GM23338 (cell line): ENCODE measurements around the gene CBFA2T2. TPM values are rescaled to one million over a fixed set of nuclear protein-coding genes. Genes with fewer than 3 reads are reported as not detected.

Experiments used
- ATAC-seq: fragments of 200-7000 bp; cut with Tn5 transposase; 3 replicates; pipeline ENCODE4 v1.9.1; 2020
- DNase-seq: peaks from one replicate; pipeline ENCODE4 v3.0.0-alpha.2; 2015; ENCODE audit warnings: low spot score
- H2AFZ ChIP-seq: fragments of 200-600 bp; sonication (generic); 2 replicates; pipeline ENCODE4 v1.8.0; 2016; ENCODE audit warnings: antibody characterized with exemption, mild to moderate bottlenecking, moderate library complexity
- H3F3A ChIP-seq: fragments of 200-600 bp; sonication (generic); replicated peaks from 2 replicates; pipeline ENCODE4 v1.8.0; 2017; ENCODE audit warnings: antibody characterized with exemption, mixed run types, low read depth
- H3K27ac ChIP-seq: fragments of 200-600 bp; sonication (generic); 2 replicates; pipeline ENCODE4 v1.6.1; 2016; ENCODE audit warnings: low read depth
- H3K27me3 ChIP-seq: fragments of 200-600 bp; sonication (generic); 2 replicates; pipeline ENCODE4 v1.8.0; 2016; ENCODE audit warnings: mild to moderate bottlenecking, mixed run types, moderate library complexity; ENCODE audit not compliant: insufficient read depth
- H3K36me3 ChIP-seq: fragments of 200-600 bp; sonication (generic); 2 replicates; pipeline ENCODE4 v1.8.0; 2016; ENCODE audit warnings: mild to moderate bottlenecking; ENCODE audit not compliant: insufficient read depth
- H3K4me1 ChIP-seq: fragments of 200-600 bp; sonication (generic); 2 replicates; pipeline ENCODE4 v1.8.0; 2016; ENCODE audit warnings: mild to moderate bottlenecking, moderate library complexity; ENCODE audit not compliant: insufficient read depth
- H3K4me2 ChIP-seq: fragments of 200-600 bp; sonication (generic); 2 replicates; pipeline ENCODE4 v1.7.1; 2017; ENCODE audit warnings: mixed run types
- H3K4me3 ChIP-seq: fragments of 200-600 bp; sonication (generic); 2 replicates; pipeline ENCODE4 v1.6.1; 2016; ENCODE audit warnings: mixed run types
- H3K79me2 ChIP-seq: fragments of 200-600 bp; sonication (generic); replicated peaks from 2 replicates; pipeline ENCODE4 v1.8.0; 2017; ENCODE audit warnings: mild to moderate bottlenecking; ENCODE audit not compliant: insufficient read depth
- H3K9me2 ChIP-seq: fragments of 200-600 bp; sonication (generic); 2 replicates; pipeline ENCODE4 v1.8.0; 2017; ENCODE audit not compliant: insufficient read depth
- H4K20me1 ChIP-seq: fragments of 200-600 bp; sonication (generic); replicated peaks from 2 replicates; pipeline ENCODE4 v1.8.0; 2017; ENCODE audit warnings: mild to moderate bottlenecking; ENCODE audit not compliant: insufficient read depth
- H3K27ac Mint-ChIP-seq: 2 replicates; pipeline ENCODE4 v1.8.0; 2020; ENCODE audit warnings: inconsistent platforms, mild to moderate bottlenecking, moderate library complexity, mixed read lengths
- H3K27me3 Mint-ChIP-seq: 3 replicates; pipeline ENCODE4 v1.8.0; 2022; ENCODE audit warnings: low read depth, mild to moderate bottlenecking, moderate library complexity, mixed read lengths, inconsistent platforms; ENCODE audit not compliant: insufficient read depth, poor library complexity
- H3K36me3 Mint-ChIP-seq: 3 replicates; pipeline ENCODE4 v1.8.0; 2021; ENCODE audit warnings: low read depth, mild to moderate bottlenecking, inconsistent platforms, moderate library complexity, mixed read lengths
- H3K4me1 Mint-ChIP-seq: 3 replicates; pipeline ENCODE4 v1.8.0; 2020; ENCODE audit warnings: mild to moderate bottlenecking, inconsistent platforms, mixed read lengths
- H3K4me3 Mint-ChIP-seq: 3 replicates; pipeline ENCODE4 v1.8.0; 2021; ENCODE audit warnings: moderate library complexity, mild to moderate bottlenecking, inconsistent platforms, mixed read lengths
- H3K9me3 Mint-ChIP-seq: 3 replicates; pipeline ENCODE4 v1.8.0; 2020; ENCODE audit warnings: moderate library complexity, mild to moderate bottlenecking, inconsistent platforms, mixed read lengths
- CREB1 ChIP-seq: fragments of 250-450 bp; sonication (Bioruptor Pico); IDR thresholded peaks from 2 replicates; pipeline ENCODE4 v1.5.0; 2020; ENCODE audit warnings: low read depth, mild to moderate bottlenecking, moderate library complexity
- CTCF ChIP-seq, 2 experiments: fragments of 200-600 bp in 1 of 2; sonication (generic) in 1 of 2; conservative IDR thresholded peaks; 2 replicates each; pipeline versions ENCODE4 v1.5.1 to v1.6.1; 2016 to 2017; ENCODE audit warnings: antibody characterized with exemption in 2 of 2, low read depth in 2 of 2, mild to moderate bottlenecking in 2 of 2, moderate library complexity in 1 of 2
- EZH2phosphoT487 ChIP-seq: fragments of 200-600 bp; sonication (generic); IDR thresholded peaks from one replicate; pipeline ENCODE4 v1.8.1; 2018; ENCODE audit warnings: antibody characterized with exemption; ENCODE audit not compliant: unreplicated experiment
- JUNB ChIP-seq: IDR thresholded peaks from one replicate; pipeline ENCODE4 v1.6.1; 2016; ENCODE audit warnings: antibody characterized with exemption; ENCODE audit not compliant: unreplicated experiment
- NANOG ChIP-seq: IDR thresholded peaks from 2 replicates; pipeline ENCODE4 v1.6.1; 2016; ENCODE audit warnings: antibody characterized with exemption, borderline replicate concordance
- POLR2AphosphoS5 ChIP-seq: IDR thresholded peaks from 2 replicates; pipeline ENCODE4 v1.6.1; 2016; ENCODE audit warnings: antibody characterized with exemption, low read depth
- ZNF114 ChIP-seq: fragments of 250-450 bp; sonication (Bioruptor Pico); IDR thresholded peaks from 2 replicates; pipeline ENCODE4 v1.5.0; 2020; ENCODE audit warnings: mild to moderate bottlenecking, moderate library complexity
- ZNF331 ChIP-seq: fragments of 250-450 bp; sonication (Bioruptor Pico); IDR thresholded peaks from 2 replicates; pipeline ENCODE4 v1.5.0; 2020; ENCODE audit warnings: low read depth, mild to moderate bottlenecking, moderate library complexity
- polyA plus RNA-seq: library from polyadenylated mRNA; unstranded; fragments of >200 nt; fragmentation: Nextera tagmentation; extraction: Ambion mirVana; gene quantifications from 2 replicates; pipeline ENCODE4 v1.2.1, GENCODE V29; 2016
- total RNA-seq: library from RNA; depleted of rRNA; stranded (reverse); fragments of >200 nt; shearing (Covaris generic); gene quantifications from 2 replicates; pipeline ENCODE4 v1.2.3, GENCODE V29; 2014
- TF ChIP-seq, protein P1 (sequence below): IDR thresholded peaks from 2 replicates; pipeline ENCODE4 v1.6.1; 2016; ENCODE audit warnings: antibody characterized with exemption
- TF ChIP-seq, protein P2 (sequence below): fragments of 250-450 bp; sonication (Bioruptor Pico); IDR thresholded peaks from 2 replicates; pipeline ENCODE4 v1.5.0; 2020; ENCODE audit warnings: mild to moderate bottlenecking, moderate library complexity

Gene CBFA2T2
- total and polyA plus RNA-seq, 2 experiments from 2014 or later, result 12.7 to 15.8 TPM

- no peaks in the 10 kb centered on the region for H3K36me3 ChIP-seq
- no peak overlapping the region for H3K4me2 ChIP-seq
- no peaks in the 10 kb centered on the region for H3K79me2 ChIP-seq
- Mint-ChIP-seq H3K36me3 (peaks cover 23% of the 10 kb centered on the region), H3K27me3 (no peaks in the 10 kb centered on the region), H3K9me3 (no peaks in the 10 kb centered on the region), H3K4me1 (no peaks in the 10 kb centered on the region), H3K27ac (no peak overlapping the region), H3K4me3 (no peak overlapping the region)
- no peak overlapping the region for H3K4me3 ChIP-seq
- no peaks in the 10 kb centered on the region for H4K20me1 ChIP-seq
- no peaks in the 10 kb centered on the region for H3K4me1 ChIP-seq
- no peak overlapping the region for H3K27ac ChIP-seq
- no peaks in the 10 kb centered on the region for H3K27me3 ChIP-seq
- H2AFZ ChIP-seq, result no peak overlapping the region
- TF ChIP-seq EZH2phosphoT487 (no peak), ZNF114 (CRISPR knock-in tag) (no peak), CREB1 (CRISPR knock-in tag) (no peak), ZNF331 (CRISPR knock-in tag) (no peak)
- TF ChIP-seq, protein P1, sequence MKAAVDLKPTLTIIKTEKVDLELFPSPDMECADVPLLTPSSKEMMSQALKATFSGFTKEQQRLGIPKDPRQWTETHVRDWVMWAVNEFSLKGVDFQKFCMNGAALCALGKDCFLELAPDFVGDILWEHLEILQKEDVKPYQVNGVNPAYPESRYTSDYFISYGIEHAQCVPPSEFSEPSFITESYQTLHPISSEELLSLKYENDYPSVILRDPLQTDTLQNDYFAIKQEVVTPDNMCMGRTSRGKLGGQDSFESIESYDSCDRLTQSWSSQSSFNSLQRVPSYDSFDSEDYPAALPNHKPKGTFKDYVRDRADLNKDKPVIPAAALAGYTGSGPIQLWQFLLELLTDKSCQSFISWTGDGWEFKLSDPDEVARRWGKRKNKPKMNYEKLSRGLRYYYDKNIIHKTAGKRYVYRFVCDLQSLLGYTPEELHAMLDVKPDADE, result no peak
- H3K9me2 ChIP-seq, result no peaks in the 10 kb centered on the region
- H3F3A ChIP-seq, result no peaks in the 10 kb centered on the region
- DNase-seq (no peak), ATAC-seq (no peak)
Observed at GRCh38 chr20:33629979-33630378, 140.1 kb downstream of the CBFA2T2 start.

- H4K20me1 ChIP-seq, result no peaks in the 10 kb centered on the region
- no peaks in the 10 kb centered on the region for H3K79me2 ChIP-seq
- Mint-ChIP-seq H3K4me1 (no peaks in the 10 kb centered on the region), H3K27ac (no peak overlapping the region), H3K27me3 (no peaks in the 10 kb centered on the region), H3K36me3 (peaks cover 17% of the 10 kb centered on the region), H3K9me3 (no peaks in the 10 kb centered on the region), H3K4me3 (no peak overlapping the region)
- H2AFZ ChIP-seq, result no peak overlapping the region
- no peaks in the 10 kb centered on the region for H3K9me2 ChIP-seq
- ATAC-seq (no peak), DNase-seq (no peak)
- H3K4me1 ChIP-seq, result no peaks in the 10 kb centered on the region
- H3K27me3 ChIP-seq, result no peaks in the 10 kb centered on the region
- no peaks in the 10 kb centered on the region for H3F3A ChIP-seq
- no peak overlapping the region for H3K4me2 ChIP-seq
- H3K27ac ChIP-seq, result no peak overlapping the region
- no peak overlapping the region for H3K4me3 ChIP-seq
- no peaks in the 10 kb centered on the region for H3K36me3 ChIP-seq
- TF ChIP-seq JUNB, result no peak
- TF ChIP-seq POLR2AphosphoS5, result no peak
- TF ChIP-seq EZH2phosphoT487, result no peak
- TF ChIP-seq, protein P1, result no peak
- TF ChIP-seq CTCF (conservative IDR thresholded peaks at IDR 0.05; ENCODE audit: low read depth in 2 of 2), result no peak
- TF ChIP-seq, protein P2, sequence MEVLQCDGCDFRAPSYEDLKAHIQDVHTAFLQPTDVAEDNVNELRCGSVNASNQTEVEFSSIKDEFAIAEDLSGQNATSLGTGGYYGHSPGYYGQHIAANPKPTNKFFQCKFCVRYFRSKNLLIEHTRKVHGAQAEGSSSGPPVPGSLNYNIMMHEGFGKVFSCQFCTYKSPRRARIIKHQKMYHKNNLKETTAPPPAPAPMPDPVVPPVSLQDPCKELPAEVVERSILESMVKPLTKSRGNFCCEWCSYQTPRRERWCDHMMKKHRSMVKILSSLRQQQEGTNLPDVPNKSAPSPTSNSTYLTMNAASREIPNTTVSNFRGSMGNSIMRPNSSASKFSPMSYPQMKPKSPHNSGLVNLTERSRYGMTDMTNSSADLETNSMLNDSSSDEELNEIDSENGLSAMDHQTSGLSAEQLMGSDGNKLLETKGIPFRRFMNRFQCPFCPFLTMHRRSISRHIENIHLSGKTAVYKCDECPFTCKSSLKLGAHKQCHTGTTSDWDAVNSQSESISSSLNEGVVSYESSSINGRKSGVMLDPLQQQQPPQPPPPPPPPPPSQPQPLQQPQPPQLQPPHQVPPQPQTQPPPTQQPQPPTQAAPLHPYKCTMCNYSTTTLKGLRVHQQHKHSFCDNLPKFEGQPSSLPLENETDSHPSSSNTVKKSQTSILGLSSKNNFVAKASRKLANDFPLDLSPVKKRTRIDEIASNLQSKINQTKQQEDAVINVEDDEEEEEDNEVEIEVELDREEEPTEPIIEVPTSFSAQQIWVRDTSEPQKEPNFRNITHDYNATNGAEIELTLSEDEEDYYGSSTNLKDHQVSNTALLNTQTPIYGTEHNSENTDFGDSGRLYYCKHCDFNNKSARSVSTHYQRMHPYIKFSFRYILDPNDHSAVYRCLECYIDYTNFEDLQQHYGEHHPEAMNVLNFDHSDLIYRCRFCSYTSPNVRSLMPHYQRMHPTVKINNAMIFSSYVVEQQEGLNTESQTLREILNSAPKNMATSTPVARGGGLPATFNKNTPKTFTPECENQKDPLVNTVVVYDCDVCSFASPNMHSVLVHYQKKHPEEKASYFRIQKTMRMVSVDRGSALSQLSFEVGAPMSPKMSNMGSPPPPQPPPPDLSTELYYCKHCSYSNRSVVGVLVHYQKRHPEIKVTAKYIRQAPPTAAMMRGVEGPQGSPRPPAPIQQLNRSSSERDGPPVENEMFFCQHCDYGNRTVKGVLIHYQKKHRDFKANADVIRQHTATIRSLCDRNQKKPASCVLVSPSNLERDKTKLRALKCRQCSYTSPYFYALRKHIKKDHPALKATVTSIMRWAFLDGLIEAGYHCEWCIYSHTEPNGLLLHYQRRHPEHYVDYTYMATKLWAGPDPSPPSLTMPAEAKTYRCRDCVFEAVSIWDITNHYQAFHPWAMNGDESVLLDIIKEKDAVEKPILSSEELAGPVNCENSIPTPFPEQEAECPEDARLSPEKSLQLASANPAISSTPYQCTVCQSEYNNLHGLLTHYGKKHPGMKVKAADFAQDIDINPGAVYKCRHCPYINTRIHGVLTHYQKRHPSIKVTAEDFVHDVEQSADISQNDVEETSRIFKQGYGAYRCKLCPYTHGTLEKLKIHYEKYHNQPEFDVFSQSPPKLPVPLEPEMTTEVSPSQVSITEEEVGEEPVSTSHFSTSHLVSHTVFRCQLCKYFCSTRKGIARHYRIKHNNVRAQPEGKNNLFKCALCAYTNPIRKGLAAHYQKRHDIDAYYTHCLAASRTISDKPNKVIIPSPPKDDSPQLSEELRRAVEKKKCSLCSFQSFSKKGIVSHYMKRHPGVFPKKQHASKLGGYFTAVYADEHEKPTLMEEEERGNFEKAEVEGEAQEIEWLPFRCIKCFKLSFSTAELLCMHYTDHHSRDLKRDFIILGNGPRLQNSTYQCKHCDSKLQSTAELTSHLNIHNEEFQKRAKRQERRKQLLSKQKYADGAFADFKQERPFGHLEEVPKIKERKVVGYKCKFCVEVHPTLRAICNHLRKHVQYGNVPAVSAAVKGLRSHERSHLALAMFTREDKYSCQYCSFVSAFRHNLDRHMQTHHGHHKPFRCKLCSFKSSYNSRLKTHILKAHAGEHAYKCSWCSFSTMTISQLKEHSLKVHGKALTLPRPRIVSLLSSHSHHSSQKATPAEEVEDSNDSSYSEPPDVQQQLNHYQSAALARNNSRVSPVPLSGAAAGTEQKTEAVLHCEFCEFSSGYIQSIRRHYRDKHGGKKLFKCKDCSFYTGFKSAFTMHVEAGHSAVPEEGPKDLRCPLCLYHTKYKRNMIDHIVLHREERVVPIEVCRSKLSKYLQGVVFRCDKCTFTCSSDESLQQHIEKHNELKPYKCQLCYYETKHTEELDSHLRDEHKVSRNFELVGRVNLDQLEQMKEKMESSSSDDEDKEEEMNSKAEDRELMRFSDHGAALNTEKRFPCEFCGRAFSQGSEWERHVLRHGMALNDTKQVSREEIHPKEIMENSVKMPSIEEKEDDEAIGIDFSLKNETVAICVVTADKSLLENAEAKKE (CRISPR knock-in tag), result no peak
- no peak for TF ChIP-seq NANOG
- TF ChIP-seq CREB1 (CRISPR knock-in tag), result no peak
Observed at GRCh38 chr20:33630507-33630906, 140.6 kb downstream of the CBFA2T2 start.
